H1 (cell line): ENCODE measurements around the gene GLRX5. TPM values are rescaled to one million over a fixed set of nuclear protein-coding genes. Genes with fewer than 3 reads are reported as not detected.

Experiments
- CTCF ChIA-PET: fragments of 300-600 bp; sonication (Branson Sonifier 250); formaldehyde crosslinking; loops from one replicate; lab custom pipeline; 2021; ENCODE audit not compliant: partially characterized antibody; lab: Charles Lee
- POLR2A ChIA-PET: fragments of 300-600 bp; sonication (Branson Sonifier 250); formaldehyde crosslinking; loops from one replicate; lab custom pipeline; 2021; ENCODE audit warnings: inconsistent platforms; ENCODE audit not compliant: partially characterized antibody; lab: Charles Lee
- DNase-seq, 2 experiments: peaks; one replicate each; pipeline versions ENCODE4 v3.0.0 to v3.0.0-alpha.2; 2010 to 2022; ENCODE audit warnings: low spot score in 2 of 2, low read depth in 1 of 2, mixed read lengths in 1 of 2
- FAIRE-seq: peaks from 2 replicates; lab custom pipeline; 2011; peaks lifted over from hg19 to GRCh38; lab: Jason Lieb, UNC
- H2AFZ ChIP-seq: 2 replicates; pipeline ENCODE4 v1.8.1; 2012; ENCODE audit warnings: low read length, inconsistent platforms
- H2AK5ac ChIP-seq: 2 replicates; pipeline ENCODE4 v1.6.1; 2013; ENCODE audit warnings: low read depth, low read length
- H2BK120ac ChIP-seq: replicated peaks from 2 replicates; pipeline ENCODE3; 2013; ENCODE audit warnings: low read depth, low read length, inconsistent platforms
- H2BK12ac ChIP-seq: 2 replicates; pipeline ENCODE4 v1.6.1; 2013; ENCODE audit warnings: low read depth, low read length
- H2BK15ac ChIP-seq: 2 replicates; pipeline ENCODE4 v1.6.1; 2013; ENCODE audit warnings: low read length
- H2BK20ac ChIP-seq: 2 replicates; pipeline ENCODE4 v1.6.1; 2013; ENCODE audit warnings: low read length
- H2BK5ac ChIP-seq: 2 replicates; pipeline ENCODE4 v1.6.1; 2013; ENCODE audit warnings: low read depth, low read length
- H3K14ac ChIP-seq: 2 replicates; pipeline ENCODE4 v1.6.1; 2013; ENCODE audit warnings: inconsistent platforms; ENCODE audit not compliant: insufficient read length
- H3K18ac ChIP-seq: 2 replicates; pipeline ENCODE4 v1.6.1; 2013; ENCODE audit warnings: low read length; ENCODE audit errors: extremely low read depth
- H3K23ac ChIP-seq: 2 replicates; pipeline ENCODE4 v1.6.1; 2013; ENCODE audit warnings: inconsistent platforms; ENCODE audit not compliant: insufficient read length
- H3K23me2 ChIP-seq: 2 replicates; pipeline ENCODE4 v1.6.1; 2013; ENCODE audit warnings: low read depth, low read length
- H3K27ac ChIP-seq: 2 replicates; pipeline ENCODE4 v1.6.1; 2011; ENCODE audit warnings: low read depth, low read length, inconsistent platforms
- H3K27me3 ChIP-seq, 4 experiments: replicated peaks in 1 of 4; 1 replicate in 1 of 4; 2 replicates in 3 of 4; pipeline versions ENCODE4 v1.6.1 to v1.8.1; 2011 to 2013; ENCODE audit warnings: low read length in 3 of 4, mild to moderate bottlenecking in 3 of 4, inconsistent platforms in 2 of 4, mixed read lengths in 2 of 4, moderate library complexity in 1 of 4; ENCODE audit not compliant: control insufficient read depth in 3 of 4, insufficient read depth in 3 of 4; ENCODE audit errors: extremely low read depth in 1 of 4
- H3K36me3 ChIP-seq, 4 experiments: 2 replicates each; pipeline versions ENCODE4 v1.6.1 to v1.8.1; 2011 to 2013; ENCODE audit warnings: mild to moderate bottlenecking in 4 of 4, low read length in 3 of 4, moderate library complexity in 2 of 4, control low read depth in 1 of 4, inconsistent platforms in 1 of 4; ENCODE audit not compliant: insufficient read depth in 4 of 4, control insufficient read depth in 2 of 4
- H3K4ac ChIP-seq: replicated peaks from 2 replicates; pipeline ENCODE3; 2013; ENCODE audit warnings: low read length, low read depth, mixed read lengths, inconsistent platforms; ENCODE audit not compliant: insufficient read length
- H3K4me1 ChIP-seq, 4 experiments: replicated peaks in 1 of 4; 1 replicate in 1 of 4; 2 replicates in 3 of 4; pipeline versions ENCODE4 v1.6.1 to v1.8.1; 2011 to 2013; ENCODE audit warnings: low read length in 3 of 4, inconsistent platforms in 2 of 4, mixed read lengths in 1 of 4; ENCODE audit not compliant: insufficient read depth in 4 of 4, control insufficient read depth in 3 of 4
- H3K4me2 ChIP-seq, 2 experiments: 2 replicates each; pipeline versions ENCODE4 v1.6.1 to v1.8.1; 2011 to 2013; ENCODE audit warnings: low read depth in 2 of 2, low read length in 2 of 2, control low read depth in 1 of 2, inconsistent platforms in 1 of 2, mild to moderate bottlenecking in 1 of 2; ENCODE audit not compliant: insufficient read depth in 1 of 2
- H3K4me3 ChIP-seq, 4 experiments: fragments of 200-600, 300-600 bp in 1 of 4; sonication (generic), shearing (Covaris generic), sonication (Bioruptor Twin) in 1 of 4; 2 replicates each; pipeline versions ENCODE4 v1.5.1 to v1.8.1; 2011 to 2016; ENCODE audit warnings: low read length in 4 of 4, low read depth in 3 of 4, control low read depth in 2 of 4, inconsistent platforms in 2 of 4, mild to moderate bottlenecking in 2 of 4, mixed read lengths in 1 of 4, moderate library complexity in 1 of 4; ENCODE audit not compliant: insufficient read depth in 2 of 4; ENCODE audit errors: extremely low read depth in 1 of 4
- H3K56ac ChIP-seq: replicated peaks from 2 replicates; pipeline ENCODE3; 2013; ENCODE audit warnings: low read depth, mild to moderate bottlenecking, mixed read lengths, low read length, inconsistent platforms; ENCODE audit not compliant: insufficient read length
- H3K79me1 ChIP-seq: 2 replicates; pipeline ENCODE4 v1.6.1; 2013; ENCODE audit warnings: low read depth, low read length, control low read depth
- H3K79me2 ChIP-seq, 2 experiments: 2 replicates each; pipeline versions ENCODE4 v1.6.1 to v1.8.1; 2012 to 2013; ENCODE audit warnings: low read length in 2 of 2, mild to moderate bottlenecking in 2 of 2, inconsistent platforms in 1 of 2; ENCODE audit not compliant: insufficient read depth in 2 of 2, control insufficient read depth in 1 of 2
- H3K9ac ChIP-seq, 4 experiments: replicated peaks in 1 of 4; 1 replicate in 1 of 4; 2 replicates in 3 of 4; pipeline versions ENCODE4 v1.6.1 to v1.8.1; 2011 to 2013; ENCODE audit warnings: low read depth in 3 of 4, low read length in 3 of 4, control low read depth in 2 of 4, mild to moderate bottlenecking in 2 of 4, moderate library complexity in 2 of 4, inconsistent platforms in 1 of 4; ENCODE audit errors: extremely low read depth in 1 of 4
- H3K9me3 ChIP-seq, 2 experiments: 2 replicates each; pipeline versions ENCODE4 v1.6.1 to v1.8.1; 2012 to 2013; ENCODE audit warnings: mild to moderate bottlenecking in 2 of 2, moderate library complexity in 2 of 2, control low read depth in 1 of 2, inconsistent platforms in 1 of 2, low read depth in 1 of 2, low read length in 1 of 2, mixed read lengths in 1 of 2; ENCODE audit not compliant: insufficient read depth in 2 of 2
- H4K20me1 ChIP-seq, 2 experiments: replicated peaks in 1 of 2; 2 replicates each; pipeline versions ENCODE3 to v1.8.1; 2011 to 2013; ENCODE audit warnings: inconsistent platforms in 2 of 2, low read length in 2 of 2, mild to moderate bottlenecking in 1 of 2; ENCODE audit not compliant: insufficient read depth in 2 of 2, control insufficient read depth in 1 of 2
- H4K5ac ChIP-seq: 2 replicates; pipeline ENCODE4 v1.6.1; 2013; ENCODE audit warnings: low read length, low read depth, mixed read lengths, inconsistent platforms; ENCODE audit not compliant: insufficient read length
- H4K8ac ChIP-seq: 2 replicates; pipeline ENCODE4 v1.8.0; 2013; ENCODE audit warnings: mild to moderate bottlenecking, moderate library complexity, low read length, inconsistent platforms; ENCODE audit not compliant: insufficient read depth; ENCODE audit errors: extremely low read depth
- H4K91ac ChIP-seq: replicated peaks from 2 replicates; pipeline ENCODE3; 2013; ENCODE audit warnings: low read length, mixed read lengths, inconsistent platforms; ENCODE audit not compliant: insufficient read length
- BRCA1 ChIP-seq: IDR thresholded peaks from 2 replicates; pipeline ENCODE4 v1.6.1; 2012; ENCODE audit warnings: low read depth, low read length, improper control_type of control experiment
- CBX5 ChIP-seq: fragments of 300-800, 300-1000 bp; sonication (generic); IDR thresholded peaks from 2 replicates; pipeline ENCODE4 v1.7.1; 2016; ENCODE audit warnings: antibody characterized with exemption, low read length, low read depth
- CHD2 ChIP-seq: IDR thresholded peaks from 2 replicates; pipeline ENCODE4 v1.6.1; 2012; ENCODE audit warnings: low read length, improper control_type of control experiment
- CREB1 ChIP-seq: IDR thresholded peaks from 2 replicates; pipeline ENCODE4 v1.6.1; 2012; ENCODE audit warnings: inconsistent platforms
- GTF2F1 ChIP-seq: IDR thresholded peaks from 2 replicates; pipeline ENCODE4 v1.6.1; 2012; ENCODE audit warnings: low read depth, low read length, improper control_type of control experiment, borderline replicate concordance
- HDAC2 ChIP-seq, 2 experiments: fragments of 300-600 bp in 1 of 2; sonication (generic) in 1 of 2; IDR thresholded peaks; 2 replicates each; pipeline ENCODE4 v1.6.1; 2011 to 2012; ENCODE audit warnings: low read depth in 2 of 2, low read length in 2 of 2, mild to moderate bottlenecking in 2 of 2, moderate library complexity in 2 of 2, borderline replicate concordance in 1 of 2, inconsistent platforms in 1 of 2
- MAFK ChIP-seq: IDR thresholded peaks from 2 replicates; pipeline ENCODE4 v1.6.1; 2012; ENCODE audit warnings: low read depth, mild to moderate bottlenecking, improper control_type of control experiment, low read length
- NANOG ChIP-seq: IDR thresholded peaks from 2 replicates; pipeline ENCODE4 v1.6.1; 2011; ENCODE audit warnings: low read length, low read depth, mild to moderate bottlenecking, inconsistent platforms; ENCODE audit not compliant: insufficient read depth, poor library complexity, severe bottlenecking
- POLR2A ChIP-seq, 2 experiments: IDR thresholded peaks; 1 replicate in 1 of 2; 2 replicates in 1 of 2; pipeline ENCODE4 v1.6.1; 2011; ENCODE audit warnings: low read depth in 2 of 2, low read length in 2 of 2, mild to moderate bottlenecking in 2 of 2; ENCODE audit errors: control extremely low read depth in 1 of 2
- RBBP5 ChIP-seq: IDR thresholded peaks from 2 replicates; pipeline ENCODE4 v1.7.1; 2012; ENCODE audit warnings: low read depth, mild to moderate bottlenecking, inconsistent platforms, low read length, moderate library complexity, borderline replicate concordance
- TBP ChIP-seq: IDR thresholded peaks from 2 replicates; pipeline ENCODE4 v1.6.1; 2011; ENCODE audit warnings: low read depth, low read length, improper control_type of control experiment
- TCF12 ChIP-seq: IDR thresholded peaks from 2 replicates; pipeline ENCODE4 v1.6.1; 2011; ENCODE audit warnings: low read depth, mild to moderate bottlenecking, low read length
- WGBS, 2 experiments: shearing (Covaris generic) in 1 of 2; methylation state at CpG; one replicate each; pipeline versions ENCODE4 v1.1.6 to v1.1.7; 2013 to 2015; ENCODE audit warnings: low lambda C conversion rate in 2 of 2, mixed read lengths in 2 of 2, inconsistent platforms in 1 of 2, low coverage in 1 of 2, missing lambda C conversion rate in 1 of 2; ENCODE audit not compliant: insufficient replicate concordance in 2 of 2, insufficient coverage in 1 of 2, insufficient read length in 1 of 2; ENCODE audit errors: extremely low coverage in 1 of 2, missing lambda C conversion rate in 1 of 2; 5-methylcytosine and 5-hydroxymethylcytosine counted together
- polyA plus RNA-seq, 7 experiments: library from polyadenylated mRNA; depleted of rRNA in 3 of 7; stranded (reverse) in 5 of 7; unstranded in 2 of 7; fragments of >200 nt in 5 of 7; fragments of 200-250 nt in 2 of 7; gene quantifications; 1 replicate in 5 of 7; 2 replicates in 1 of 7; 4 replicates in 1 of 7; pipeline versions ENCODE4 v1.2.1 to v1.2.3, GENCODE V29; 2011 to 2013; ENCODE audit warnings: missing spikeins in 2 of 7, mixed read lengths in 2 of 7
- total RNA-seq: library from RNA; stranded (reverse); fragmentation: NEBNext Ultra II Directional; extraction: Animal tissue kit (Norgen Biotek cat#: 25700); gene quantifications from 2 replicates; pipeline ENCODE4 v1.2.1, GENCODE V29; 2021

GLRX5 gene
- total and polyA plus RNA-seq, 2 of the 8 experiments (the other 6 are each of a cell fraction or from before 2014, with no cell fraction given): 70.1 to 88.8 TPM

GRCh38 chr14:95499354-95499750 is 35.5 kb upstream of the GLRX5 start:
- Histone ChIP-seq H3K23ac (no peak overlapping the region), H3K79me2 (no peaks in the 10 kb centered on the region), H3K9ac (no peak overlapping the region), H3K4ac (no peak overlapping the region), H2BK12ac (no peak overlapping the region), H3K23me2 (no peaks in the 10 kb centered on the region), H4K20me1 (no peaks in the 10 kb centered on the region), H3K18ac (no peak overlapping the region), H3K9me3 (no peaks in the 10 kb centered on the region), H3K36me3 (no peaks in the 10 kb centered on the region), H4K8ac (no peak overlapping the region), H2AFZ (no peak overlapping the region), H3K79me1 (no peaks in the 10 kb centered on the region), H4K91ac (no peak overlapping the region), H3K4me3 (no peak overlapping the region), H3K14ac (no peak overlapping the region), H2AK5ac (no peak overlapping the region), H3K4me1 (0 out of 7 replicates have a peak, but pooled peaks cover 0 to 3% (median 0%) of the 10 kb centered on the region in 4 experiments), H3K27ac (no peak overlapping the region), H3K56ac (no peak overlapping the region), H2BK120ac (no peak overlapping the region), H2BK5ac (no peak overlapping the region), H3K27me3 (no peaks in the 10 kb centered on the region; a peak in 1 of 7 replicates), H4K5ac (no peak overlapping the region), H2BK15ac (no peak overlapping the region), H3K4me2 (no peak overlapping the region), H2BK20ac (no peak overlapping the region)
- FAIRE-seq: no peak
- CTCF ChIA-PET: interaction anchor here (0.6 to 3.4 kb wide), 4 partner anchors 10 to 82 kb away, joined by 3 to 9 read pairs (median 5); no protein-coding TSS in a partner anchor
- 80% methylated on average over 1 of the region's 1 CpG; no CpG with 5 or more reads in 1 of the 2 experiments for WGBS, 2 experiments
- DNase-seq: no peak
- TF ChIP-seq POLR2A (IDR thresholded peaks at IDR 0.05; ENCODE audit: control extremely low read depth in 1 of 2, low read depth in 2 of 2, low read length in 2 of 2) (no peak), RBBP5 (no peak), TCF12 (no peak), MAFK (no peak), TBP (no peak), GTF2F1 (no peak), NANOG (no peak), BRCA1 (no peak), CBX5 (no peak), CHD2 (no peak), CREB1 (no peak), HDAC2 (IDR thresholded peaks at IDR 0.05; ENCODE audit: borderline replicate concordance in 1 of 2, low read depth in 2 of 2, low read length in 2 of 2) (no peak)
- POLR2A ChIA-PET: no interaction called here
